BJ (cell line): Measurements from ENCODE around the gene DTX3. TPM values are rescaled to one million over a fixed set of nuclear protein-coding genes. Genes with fewer than 3 reads are reported as not detected.
"Not testable (repeated sequence)": the region's sequence is repeated elsewhere in the genome, so short reads cannot be mapped to it uniquely, and the experiment has no call there.

Source experiments
- CTCF ChIA-PET: fragments of 350-600 bp; formaldehyde crosslinking; extraction: SDS; loops from one replicate; lab custom pipeline; 2021; ENCODE audit warnings: antibody characterized with exemption, inconsistent platforms; lab: Yijun Ruan, JAX
- POLR2A ChIA-PET: fragments of 300-600 bp; sonication (Branson Sonifier 250); formaldehyde crosslinking; extraction: SDS; loops from one replicate; lab custom pipeline; 2021; ENCODE audit warnings: antibody characterized with exemption; lab: Charles Lee
- DNase-seq: peaks from one replicate; pipeline ENCODE4 v3.0.0-alpha.2; 2011; ENCODE audit warnings: low read depth
- H3K27me3 ChIP-seq: 2 replicates; pipeline ENCODE4 v1.6.0; 2011; ENCODE audit warnings: low read length; ENCODE audit not compliant: control insufficient read depth, insufficient read depth
- H3K36me3 ChIP-seq: 2 replicates; pipeline ENCODE4 v1.5.1; 2011; ENCODE audit warnings: low read length; ENCODE audit not compliant: control insufficient read depth, insufficient read depth
- H3K4me3 ChIP-seq: 2 replicates; pipeline ENCODE4 v1.5.1; 2011; ENCODE audit warnings: low read depth, mild to moderate bottlenecking, control low read depth, low read length
- polyA plus RNA-seq: library from polyadenylated mRNA; depleted of rRNA; stranded (reverse); fragments of >200 nt; gene quantifications from 2 replicates; pipeline ENCODE4 v1.2.3, GENCODE V29; 2011
- TF ChIP-seq, protein P1 (sequence below): IDR thresholded peaks from 2 replicates; pipeline ENCODE4 v1.5.1; 2011; ENCODE audit warnings: low read depth, mild to moderate bottlenecking, control low read depth, inconsistent platforms, low read length, moderate library complexity; ENCODE audit not compliant: insufficient read depth

The DTX3 gene
- polyA plus RNA-seq, 1 experiment, result 26.0 TPM

DNA sequence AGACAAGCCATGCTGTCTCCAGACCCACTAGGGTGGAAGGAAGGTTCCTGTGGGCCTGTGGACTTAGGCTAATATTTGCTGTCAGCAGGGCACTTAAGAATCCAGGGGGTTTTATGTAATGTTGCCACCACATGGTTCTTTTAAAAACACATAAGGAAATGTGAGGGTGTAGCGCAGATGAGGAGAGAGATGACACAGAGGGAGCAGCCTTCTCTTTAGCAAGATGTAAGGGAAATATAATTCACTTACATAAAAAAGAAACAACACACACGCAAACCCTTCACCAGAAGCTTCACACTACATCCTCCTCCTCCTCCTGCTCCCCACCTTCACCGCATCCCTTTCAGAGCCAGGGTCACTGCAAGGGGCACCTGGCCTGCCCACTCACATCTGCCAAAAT lies 18.5 kb upstream of the DTX3 start:
- TF ChIP-seq, protein P1, sequence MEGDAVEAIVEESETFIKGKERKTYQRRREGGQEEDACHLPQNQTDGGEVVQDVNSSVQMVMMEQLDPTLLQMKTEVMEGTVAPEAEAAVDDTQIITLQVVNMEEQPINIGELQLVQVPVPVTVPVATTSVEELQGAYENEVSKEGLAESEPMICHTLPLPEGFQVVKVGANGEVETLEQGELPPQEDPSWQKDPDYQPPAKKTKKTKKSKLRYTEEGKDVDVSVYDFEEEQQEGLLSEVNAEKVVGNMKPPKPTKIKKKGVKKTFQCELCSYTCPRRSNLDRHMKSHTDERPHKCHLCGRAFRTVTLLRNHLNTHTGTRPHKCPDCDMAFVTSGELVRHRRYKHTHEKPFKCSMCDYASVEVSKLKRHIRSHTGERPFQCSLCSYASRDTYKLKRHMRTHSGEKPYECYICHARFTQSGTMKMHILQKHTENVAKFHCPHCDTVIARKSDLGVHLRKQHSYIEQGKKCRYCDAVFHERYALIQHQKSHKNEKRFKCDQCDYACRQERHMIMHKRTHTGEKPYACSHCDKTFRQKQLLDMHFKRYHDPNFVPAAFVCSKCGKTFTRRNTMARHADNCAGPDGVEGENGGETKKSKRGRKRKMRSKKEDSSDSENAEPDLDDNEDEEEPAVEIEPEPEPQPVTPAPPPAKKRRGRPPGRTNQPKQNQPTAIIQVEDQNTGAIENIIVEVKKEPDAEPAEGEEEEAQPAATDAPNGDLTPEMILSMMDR, result no peak
- DNase-seq, result no peak
- peaks cover 1% of the 10 kb centered on the region; the same call in 1 of the 2 replicates for H3K27me3 ChIP-seq
- ChIA-PET CTCF (interaction anchor here (4.3 to 8.4 kb wide), 3 partner anchors 13 to 41 kb away, joined by 51 to 257 read pairs (median 56); partner anchors contain the start of genes ARHGEF25 and B4GALNT1), POLR2A (no interaction called here)
- H3K36me3 ChIP-seq, result no peaks in the 10 kb centered on the region
- no peak overlapping the region for H3K4me3 ChIP-seq

DNA sequence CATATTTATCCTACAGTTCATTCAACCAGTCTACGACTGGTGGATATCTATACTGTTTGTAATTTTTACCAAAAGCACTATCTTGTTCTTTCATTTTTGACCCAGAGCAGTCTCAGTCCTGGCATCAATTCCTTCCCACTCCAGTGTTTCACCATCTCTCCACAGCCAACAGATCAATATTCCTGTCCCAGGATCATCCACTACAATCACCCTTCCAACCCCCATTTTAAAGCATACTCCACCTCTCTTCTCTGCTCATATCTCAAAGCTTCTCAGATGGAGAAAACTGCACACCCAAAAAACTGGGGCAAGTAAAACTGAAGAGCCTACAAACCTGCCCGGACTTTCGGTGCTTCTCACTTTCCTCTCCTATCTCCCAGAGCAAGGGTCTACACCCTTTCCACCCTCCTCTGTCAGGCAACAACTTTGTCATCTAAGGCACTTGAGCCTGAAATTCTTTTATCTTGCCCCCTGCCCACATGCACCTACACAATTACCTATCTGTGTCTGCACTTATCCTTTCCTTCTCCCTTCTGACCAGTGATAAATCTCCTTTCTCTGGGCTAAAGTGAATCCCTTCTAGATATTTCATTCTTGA lies 17.7 kb upstream of the DTX3 start:
- POLR2A ChIA-PET, result no interaction called here
- no peak for DNase-seq
- CTCF ChIA-PET, result interaction anchor here (4.6 kb wide), 1 partner anchor 14 kb away, joined by 56 read pairs; no protein-coding TSS in a partner anchor

DNA sequence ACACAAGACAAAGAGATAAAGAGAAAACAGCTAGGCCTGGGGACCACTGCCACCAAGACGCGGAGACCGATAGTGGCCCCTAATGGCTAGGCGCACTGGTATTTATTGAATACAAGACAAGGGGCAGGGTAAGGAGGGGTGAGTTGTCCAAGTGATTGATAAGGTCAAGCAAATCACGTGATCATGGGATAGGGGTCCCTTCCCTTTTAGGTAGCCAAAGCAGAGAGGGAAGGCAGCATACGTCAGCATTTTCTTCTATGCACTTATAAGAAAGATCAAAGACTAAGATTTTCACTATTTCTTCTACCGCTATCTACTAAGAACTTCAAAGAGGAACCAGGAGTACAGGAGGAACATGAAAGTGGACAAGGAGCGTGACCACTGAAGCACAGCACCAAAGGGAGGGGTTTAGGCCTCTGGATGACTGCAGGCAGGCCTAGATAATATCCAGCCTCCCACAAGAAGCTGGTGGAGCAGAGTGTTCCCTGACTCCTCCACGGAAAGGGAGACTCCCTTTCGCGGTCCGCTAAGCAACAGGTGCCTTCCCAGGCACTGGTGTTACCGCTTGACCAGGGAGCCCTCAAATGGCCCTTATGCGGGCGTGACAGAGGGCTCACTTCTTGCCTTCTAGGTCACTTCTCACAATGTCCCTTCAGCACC lies 15.5 kb upstream of the DTX3 start:
- POLR2A ChIA-PET, H3K27me3 ChIP-seq, DNase-seq, H3K4me3 ChIP-seq, H3K36me3 ChIP-seq: not testable (repeated sequence)
- CTCF ChIA-PET, result interaction anchor here (1.0 to 3.2 kb wide), 6 partner anchors 24 to 130 kb away, joined by 3 to 8 read pairs (median 4); partner anchors contain the start of genes B4GALNT1 and GLI1

More for the DNA sequence above, 17.7 kb upstream of the DTX3 start:
- Histone ChIP-seq H3K36me3 (no peaks in the 10 kb centered on the region), H3K27me3 (peaks cover 1% of the 10 kb centered on the region; the same call in 1 of the 2 replicates), H3K4me3 (no peak overlapping the region)
- TF ChIP-seq, protein P1, result no peak

DNA sequence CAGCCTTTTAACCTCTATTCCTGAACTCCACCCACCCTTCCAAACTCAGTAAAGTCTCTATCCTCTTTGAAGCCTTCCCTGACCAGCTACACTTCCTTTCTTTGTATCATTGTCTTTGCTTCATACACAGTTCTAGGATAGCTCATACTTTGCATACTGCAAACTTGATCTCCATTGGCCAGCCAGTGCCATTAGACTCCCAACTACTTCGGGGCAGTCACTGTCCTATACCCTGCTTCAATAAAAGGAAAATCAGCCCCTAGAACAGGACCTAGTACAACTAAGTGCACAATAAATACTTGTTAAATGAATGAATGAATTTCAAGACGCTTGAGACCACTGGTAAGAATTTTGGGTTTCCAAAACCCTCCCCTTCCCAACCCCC lies 14.2 kb upstream of the DTX3 start:
- DNase-seq, result no peak
- TF ChIP-seq, protein P1, result no peak
- POLR2A ChIA-PET, result no interaction called here
- no peaks in the 10 kb centered on the region for H3K36me3 ChIP-seq
- CTCF ChIA-PET, result interaction anchor here (1.0 to 4.8 kb wide), 4 partner anchors 22 to 132 kb away, joined by 3 to 35 read pairs (median 6); partner anchors contain the start of genes B4GALNT1 and GLI1
- peak overlapping the region; percentile 94 for H3K4me3 ChIP-seq
- H3K27me3 ChIP-seq, result no peaks in the 10 kb centered on the region; the same call in 1 of the 2 replicates

DNA sequence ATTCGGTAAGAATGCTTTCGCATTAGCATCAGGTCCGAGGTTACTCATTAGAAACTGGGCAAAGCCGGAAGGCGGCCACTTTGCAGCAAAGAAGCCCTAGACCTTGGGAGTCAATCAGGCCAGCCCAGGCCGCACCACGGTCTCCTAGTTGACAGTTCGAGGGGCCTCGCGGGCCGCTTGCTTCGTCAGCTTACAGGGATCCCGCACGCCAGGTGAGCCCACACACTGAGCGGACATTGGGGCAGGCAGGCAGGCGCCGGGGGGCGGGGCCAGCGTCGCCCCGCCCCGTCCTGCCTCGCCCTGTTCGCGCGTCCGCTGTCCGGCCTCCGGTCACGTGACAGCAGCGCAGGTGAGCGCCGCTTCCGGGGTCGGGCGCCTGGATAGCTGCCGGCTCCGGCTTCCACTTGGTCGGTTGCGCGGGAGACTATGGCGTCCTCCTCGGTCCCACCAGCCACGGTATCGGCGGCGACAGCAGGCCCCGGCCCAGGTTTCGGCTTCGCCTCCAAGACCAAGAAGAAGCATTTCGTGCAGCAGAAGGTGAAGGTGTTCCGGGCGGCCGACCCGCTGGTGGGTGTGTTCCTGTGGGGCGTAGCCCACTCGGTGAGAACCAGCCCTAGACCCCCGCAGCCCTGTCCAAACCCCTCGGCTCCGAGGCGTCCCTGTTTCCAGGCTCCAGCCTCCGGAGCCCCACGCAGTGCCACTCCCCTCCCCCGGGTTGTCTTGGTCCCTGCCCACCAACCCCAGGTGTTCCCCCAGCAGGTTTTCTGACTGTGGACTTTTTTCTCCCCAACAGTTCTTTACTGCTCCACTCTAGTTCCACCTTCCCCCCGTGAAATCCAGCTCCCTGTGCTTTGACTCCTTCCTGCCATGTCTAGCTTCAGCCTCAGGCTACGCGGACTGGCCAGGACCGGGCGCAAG lies 13.5 kb upstream of the DTX3 start, which contains the start of gene PIP4K2C:
Gene PIP4K2C, plus strand, starts transcription at position 329 of the 918 bp plus-strand sequence. Its CDS starts 98 bp downstream, at position 427.
- POLR2A ChIA-PET, result interaction anchor here (0.6 kb wide), 1 partner anchor 12 kb away, joined by 5 read pairs; no protein-coding TSS in a partner anchor
- CTCF ChIA-PET, result interaction anchor here (0.8 to 4.8 kb wide), 8 partner anchors 8 to 145 kb away, joined by 3 to 35 read pairs (median 6); partner anchors contain the start of genes B4GALNT1 and GLI1
- Histone ChIP-seq H3K4me3 (peak within 1 kb of the TSS; percentile 94), H3K36me3 (0 out of 2 replicates have a peak, but pooled peaks cover 1% of the 10 kb centered on the region), H3K27me3 (no peaks in the 10 kb centered on the region; the same call in 1 of the 2 replicates)
- no peak for DNase-seq
- TF ChIP-seq, protein P1, result no peak
